ENCODE measurements around the gene CCDC68.

DNA sequence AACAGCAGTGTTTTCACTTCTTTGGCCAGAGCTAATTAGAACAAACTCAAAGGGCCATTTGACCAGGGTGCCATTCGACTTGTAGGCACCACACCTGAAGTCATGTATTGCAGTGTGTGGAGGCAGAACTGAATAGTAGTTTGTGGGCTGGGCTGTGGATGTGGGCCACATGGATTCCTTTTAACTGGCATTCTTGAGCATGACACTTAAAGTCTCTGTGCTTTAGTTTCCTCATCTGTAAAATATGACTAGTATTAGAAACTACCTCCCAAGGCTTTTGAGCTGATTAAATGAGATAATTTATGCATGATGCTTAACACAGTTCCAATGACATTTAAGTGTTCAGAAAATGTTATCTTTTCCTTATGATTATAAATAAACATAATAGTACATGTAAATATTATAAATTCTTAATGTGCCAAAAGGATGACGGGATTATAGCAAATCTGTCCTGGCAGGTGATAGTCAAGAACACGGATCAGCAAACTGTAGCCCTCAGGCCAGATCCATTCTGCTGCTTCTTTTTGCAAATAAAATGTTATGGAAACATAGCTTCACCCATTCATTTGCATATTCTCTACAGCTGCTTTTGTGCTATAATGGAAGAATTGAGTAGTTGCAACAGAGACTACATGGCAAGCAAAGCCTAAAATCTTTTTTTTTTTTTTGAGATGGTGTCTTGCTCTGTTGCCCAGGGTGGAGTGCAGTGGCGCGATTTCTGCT, 36.3 kb upstream of the CCDC68 start:
- TF ChIP-seq, protein P1, sequence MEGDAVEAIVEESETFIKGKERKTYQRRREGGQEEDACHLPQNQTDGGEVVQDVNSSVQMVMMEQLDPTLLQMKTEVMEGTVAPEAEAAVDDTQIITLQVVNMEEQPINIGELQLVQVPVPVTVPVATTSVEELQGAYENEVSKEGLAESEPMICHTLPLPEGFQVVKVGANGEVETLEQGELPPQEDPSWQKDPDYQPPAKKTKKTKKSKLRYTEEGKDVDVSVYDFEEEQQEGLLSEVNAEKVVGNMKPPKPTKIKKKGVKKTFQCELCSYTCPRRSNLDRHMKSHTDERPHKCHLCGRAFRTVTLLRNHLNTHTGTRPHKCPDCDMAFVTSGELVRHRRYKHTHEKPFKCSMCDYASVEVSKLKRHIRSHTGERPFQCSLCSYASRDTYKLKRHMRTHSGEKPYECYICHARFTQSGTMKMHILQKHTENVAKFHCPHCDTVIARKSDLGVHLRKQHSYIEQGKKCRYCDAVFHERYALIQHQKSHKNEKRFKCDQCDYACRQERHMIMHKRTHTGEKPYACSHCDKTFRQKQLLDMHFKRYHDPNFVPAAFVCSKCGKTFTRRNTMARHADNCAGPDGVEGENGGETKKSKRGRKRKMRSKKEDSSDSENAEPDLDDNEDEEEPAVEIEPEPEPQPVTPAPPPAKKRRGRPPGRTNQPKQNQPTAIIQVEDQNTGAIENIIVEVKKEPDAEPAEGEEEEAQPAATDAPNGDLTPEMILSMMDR (IDR thresholded peaks at IDR 0.05): no peak
- no peak for TF ChIP-seq POLR2A (IDR thresholded peaks at IDR 0.05)

Measured in Peyer's patch (tissue), 4 donors.